ENCODE results near the gene FXYD6.

DNA sequence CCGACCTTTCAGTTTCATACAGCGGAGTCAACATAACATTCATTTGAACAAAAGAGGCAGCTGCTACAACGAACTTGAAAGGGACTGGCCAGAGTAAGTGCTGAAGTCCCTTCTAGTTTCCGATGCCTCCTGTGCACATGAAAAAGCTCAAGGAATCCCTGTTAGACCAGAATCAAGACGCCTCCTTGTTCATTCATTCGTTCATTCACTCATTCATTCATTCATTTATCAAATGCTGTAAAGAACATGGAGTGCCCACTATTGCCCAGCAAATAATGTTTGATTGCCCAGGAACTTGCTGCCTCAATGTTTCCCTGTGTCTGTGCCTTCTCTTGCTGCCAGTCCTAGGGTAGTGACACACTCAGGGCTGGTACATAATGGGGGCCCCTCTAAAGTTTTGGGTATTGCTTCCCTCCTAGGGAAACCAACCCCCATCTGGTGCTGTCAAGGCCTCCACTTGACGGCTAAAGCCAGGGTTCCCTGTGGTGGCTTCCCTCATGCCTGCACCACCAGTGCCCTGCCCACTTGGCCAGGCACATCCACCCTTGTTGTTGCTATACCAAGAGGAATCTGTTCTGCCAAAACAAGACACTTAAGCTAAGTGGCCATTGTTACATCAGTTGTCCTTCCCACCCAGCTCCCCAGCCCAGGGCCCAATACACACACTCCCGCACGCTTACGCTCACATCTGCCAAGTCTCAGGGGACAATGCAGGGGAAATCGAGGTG is 48.9 kb upstream of the FXYD6 start:
- TF ChIP-seq CTCF (IDR thresholded peaks at IDR 0.05), result no peak
- TF ChIP-seq POLR2AphosphoS5 (IDR thresholded peaks at IDR 0.05), result no peak
- TF ChIP-seq POLR2A (IDR thresholded peaks at IDR 0.05), result no peak

Data from breast epithelium (tissue), 3 donors.